HL-60/S4 treated with retinoic acid at 250 ng/mL for 4 days and 3 days (cell line): ENCODE measurements around the gene SRRM2.

Experiments used
- in situ Hi-C: fragments of 300-500 bp; cut with MboI; formaldehyde crosslinking; loops from 2 replicates; pipeline ENCODE4 v1.7.0; 2022; ENCODE audit warnings: low sequenced_read_pairs

The SRRM2 gene

GRCh38 chr16:2775131-2775716 lies 22.8 kb downstream of the SRRM2 start:
- in situ Hi-C loops = no loop called here

GRCh38 chr16:2775765-2776499 lies 23.5 kb downstream of the SRRM2 start:
- in situ Hi-C loops = no loop called here

GRCh38 chr16:2776500-2777139 lies 24.2 kb downstream of the SRRM2 start:
- in situ Hi-C loops = no loop called here

- in situ Hi-C loops = no loop called here
These were observed 24.9 kb downstream of the SRRM2 start, which contains the start of gene ELOB for GRCh38 chr16:2777231-2777902. Gene ELOB, minus strand, starts transcription at chr16:2777280. Its CDS starts 41 bp downstream, at chr16:2777239.

- in situ Hi-C loops = no loop called here
These were observed 25.6 kb downstream of the SRRM2 start for GRCh38 chr16:2777903-2778629.

- in situ Hi-C loops = no loop called here
These were observed 26.2 kb downstream of the SRRM2 start for GRCh38 chr16:2778630-2778958.

GRCh38 chr16:2779151-2779920 lies 26.9 kb downstream of the SRRM2 start:
- in situ Hi-C loops = no loop called here

GRCh38 chr16:2779978-2780898 lies 27.8 kb downstream of the SRRM2 start:
- in situ Hi-C loops = no loop called here

GRCh38 chr16:2782583-2783351 lies 30.3 kb downstream of the SRRM2 start:
- in situ Hi-C loops = no loop called here

GRCh38 chr16:2783581-2784357 lies 31.3 kb downstream of the SRRM2 start:
- in situ Hi-C loops = no loop called here

GRCh38 chr16:2784358-2785100 lies 32.1 kb downstream of the SRRM2 start:
- in situ Hi-C loops = no loop called here

- in situ Hi-C loops = no loop called here
These were observed 32.9 kb downstream of the SRRM2 start for GRCh38 chr16:2785101-2785991.

GRCh38 chr16:2786061-2786825 lies 33.8 kb downstream of the SRRM2 start:
- in situ Hi-C loops = no loop called here

GRCh38 chr16:2786826-2787151 lies 34.4 kb downstream of the SRRM2 start:
- in situ Hi-C loops = no loop called here

- in situ Hi-C loops = no loop called here
These were observed 35.0 kb downstream of the SRRM2 start, which contains the start of gene PRSS33 for GRCh38 chr16:2787406-2787805. Gene PRSS33, minus strand, starts transcription at chr16:2787560. Its CDS starts 1,013 bp downstream, at chr16:2786547.
